Karpas-422 (cell line): Measurements from ENCODE around the gene ADGRB2. TPM values are rescaled to one million over a fixed set of nuclear protein-coding genes. Genes with fewer than 3 reads are reported as not detected.

ENCODE experiments used
- DNase-seq: peaks from one replicate; pipeline ENCODE4 v3.0.0-alpha.2; 2015
- H2AFZ ChIP-seq: fragments of 200-600 bp; sonication (generic); 2 replicates; pipeline ENCODE4 v1.6.1; 2014; ENCODE audit warnings: antibody characterized with exemption, low read length, mixed read lengths
- H3K27ac ChIP-seq: fragments of 200-600 bp; sonication (generic); 2 replicates; pipeline ENCODE4 v1.5.1; 2014; ENCODE audit warnings: mild to moderate bottlenecking, low read length, moderate library complexity
- H3K27me3 ChIP-seq: fragments of 200-600 bp; sonication (generic); 2 replicates; pipeline ENCODE4 v1.6.1; 2014; ENCODE audit warnings: low read length, mixed read lengths
- H3K36me3 ChIP-seq: fragments of 200-600 bp; sonication (generic); 2 replicates; pipeline ENCODE4 v1.6.1; 2014; ENCODE audit warnings: low read length, mixed read lengths; ENCODE audit not compliant: insufficient read depth
- H3K4me1 ChIP-seq: fragments of 200-600 bp; sonication (generic); 2 replicates; pipeline ENCODE4 v1.6.1; 2014; ENCODE audit warnings: mild to moderate bottlenecking, low read length, mixed read lengths
- H3K4me2 ChIP-seq: fragments of 200-600 bp; sonication (generic); 2 replicates; pipeline ENCODE4 v1.6.1; 2014; ENCODE audit warnings: low read length, low read depth, mild to moderate bottlenecking; ENCODE audit not compliant: poor library complexity, severe bottlenecking
- H3K4me3 ChIP-seq: fragments of 200-600 bp; sonication (generic); 2 replicates; pipeline ENCODE4 v1.5.1; 2014; ENCODE audit warnings: mild to moderate bottlenecking, antibody characterized with exemption, low read length, mixed read lengths
- H3K79me2 ChIP-seq: fragments of 200-600 bp; sonication (generic); 2 replicates; pipeline ENCODE4 v1.6.1; 2014; ENCODE audit warnings: mild to moderate bottlenecking, low read length, mixed read lengths
- H3K9ac ChIP-seq: fragments of 200-600 bp; sonication (generic); 2 replicates; pipeline ENCODE4 v1.6.0; 2014; ENCODE audit warnings: low read length
- H3K9me2 ChIP-seq: fragments of 200-600 bp; sonication (generic), shearing (Covaris generic); replicated peaks from 2 replicates; pipeline ENCODE4 v1.6.0; 2014; ENCODE audit warnings: mild to moderate bottlenecking, low read length, moderate library complexity; ENCODE audit not compliant: insufficient read depth
- H3K9me3 ChIP-seq: fragments of 300-700, 200-600 bp; sonication (generic); 2 replicates; pipeline ENCODE4 v1.6.1; 2014; ENCODE audit warnings: low read length, mixed read lengths
- H4K20me1 ChIP-seq: fragments of 200-600 bp; sonication (generic); 2 replicates; pipeline ENCODE4 v1.6.1; 2014; ENCODE audit warnings: mild to moderate bottlenecking, antibody characterized with exemption, low read length, low read depth; ENCODE audit not compliant: insufficient read depth
- total RNA-seq: library from RNA; depleted of rRNA; stranded (reverse); fragments of >200 nt; shearing (Covaris generic); gene quantifications from 2 replicates; pipeline ENCODE4 v1.2.3, GENCODE V29; 2014; ENCODE audit warnings: low replicate concordance

ADGRB2 gene
- total RNA-seq, 1 experiment from 2014 or later: 9.2 TPM

- Histone ChIP-seq H3K79me2 (no peaks in the 10 kb centered on the region), H3K9ac (no peak overlapping the region), H2AFZ (no peak overlapping the region), H3K36me3 (no peaks in the 10 kb centered on the region), H3K4me2 (no peak overlapping the region), H3K27me3 (no peaks in the 10 kb centered on the region), H3K27ac (no peak overlapping the region), H3K9me3 (no peaks in the 10 kb centered on the region), H3K9me2 (no peaks in the 10 kb centered on the region), H3K4me1 (peaks cover 20% of the 10 kb centered on the region), H3K4me3 (no peak overlapping the region), H4K20me1 (peaks cover 4% of the 10 kb centered on the region; the same call in 1 of the 2 replicates)
- DNase-seq: no peak
Observed at GRCh38 chr1:31736675-31737074, 27.5 kb downstream of the ADGRB2 start.

GRCh38 chr1:31735571-31735970 lies 28.6 kb downstream of the ADGRB2 start:
- Histone ChIP-seq H3K4me3 (no peak overlapping the region), H3K27me3 (no peaks in the 10 kb centered on the region), H3K36me3 (no peaks in the 10 kb centered on the region; the same call in 1 of the 2 replicates), H3K9me2 (no peaks in the 10 kb centered on the region), H3K4me1 (peaks cover 16% of the 10 kb centered on the region), H2AFZ (no peak overlapping the region), H3K9me3 (no peaks in the 10 kb centered on the region), H3K27ac (no peak overlapping the region), H3K79me2 (no peaks in the 10 kb centered on the region), H4K20me1 (peaks cover 4% of the 10 kb centered on the region; the same call in 1 of the 2 replicates), H3K9ac (no peak overlapping the region), H3K4me2 (no peak overlapping the region)
- no peak for DNase-seq

- Histone ChIP-seq H3K9ac (no peak overlapping the region), H4K20me1 (peaks cover 4% of the 10 kb centered on the region; the same call in 1 of the 2 replicates), H3K9me2 (no peaks in the 10 kb centered on the region), H3K4me2 (no peak overlapping the region), H3K27ac (no peak overlapping the region), H3K4me1 (peaks cover 7% of the 10 kb centered on the region), H3K4me3 (no peak overlapping the region), H3K9me3 (no peaks in the 10 kb centered on the region), H3K27me3 (no peaks in the 10 kb centered on the region), H3K79me2 (no peaks in the 10 kb centered on the region), H2AFZ (no peak overlapping the region), H3K36me3 (no peaks in the 10 kb centered on the region; the same call in 1 of the 2 replicates)
- no peak for DNase-seq
Observed at GRCh38 chr1:31734582-31735107, 29.5 kb downstream of the ADGRB2 start.

GRCh38 chr1:31733389-31734219 lies 30.5 kb downstream of the ADGRB2 start:
- Histone ChIP-seq H3K4me1 (no peaks in the 10 kb centered on the region), H3K9me2 (no peaks in the 10 kb centered on the region)

GRCh38 chr1:31732751-31733289 lies 31.3 kb downstream of the ADGRB2 start:
- Histone ChIP-seq H3K4me1 (no peaks in the 10 kb centered on the region), H3K9me2 (no peaks in the 10 kb centered on the region)

More at GRCh38 chr1:31733389-31734219, 30.5 kb downstream of the ADGRB2 start:
- no peak overlapping the region for H3K4me3 ChIP-seq
- no peaks in the 10 kb centered on the region for H3K27me3 ChIP-seq
- H2AFZ ChIP-seq: no peak overlapping the region
- H3K9ac ChIP-seq: no peak overlapping the region
- H3K79me2 ChIP-seq: no peaks in the 10 kb centered on the region
- 0 out of 2 replicates have a peak, but pooled peaks cover 4% of the 10 kb centered on the region for H4K20me1 ChIP-seq
- no peak overlapping the region for H3K4me2 ChIP-seq
- H3K36me3 ChIP-seq: no peaks in the 10 kb centered on the region; the same call in 1 of the 2 replicates
- no peak for DNase-seq
- no peak overlapping the region for H3K27ac ChIP-seq
- H3K9me3 ChIP-seq: no peaks in the 10 kb centered on the region

GRCh38 chr1:31732343-31732742 lies 31.8 kb downstream of the ADGRB2 start:
- Histone ChIP-seq H3K79me2 (no peaks in the 10 kb centered on the region), H3K27ac (no peak overlapping the region), H3K4me2 (no peak overlapping the region), H3K36me3 (no peaks in the 10 kb centered on the region; the same call in 1 of the 2 replicates), H3K4me1 (no peaks in the 10 kb centered on the region), H3K4me3 (no peak overlapping the region), H3K9me3 (no peaks in the 10 kb centered on the region), H4K20me1 (0 out of 2 replicates have a peak, but pooled peaks cover 4% of the 10 kb centered on the region), H2AFZ (no peak overlapping the region), H3K27me3 (no peaks in the 10 kb centered on the region), H3K9ac (no peak overlapping the region), H3K9me2 (no peaks in the 10 kb centered on the region)
- DNase-seq: no peak

More at GRCh38 chr1:31732751-31733289, 31.3 kb downstream of the ADGRB2 start:
- no peak overlapping the region for H3K4me2 ChIP-seq
- H3K27ac ChIP-seq: no peak overlapping the region
- no peaks in the 10 kb centered on the region for H3K9me3 ChIP-seq
- H3K79me2 ChIP-seq: no peaks in the 10 kb centered on the region
- no peak overlapping the region for H2AFZ ChIP-seq
- no peak overlapping the region for H3K9ac ChIP-seq
- no peak overlapping the region for H3K4me3 ChIP-seq
- H4K20me1 ChIP-seq: 0 out of 2 replicates have a peak, but pooled peaks cover 4% of the 10 kb centered on the region
- H3K27me3 ChIP-seq: no peaks in the 10 kb centered on the region
- H3K36me3 ChIP-seq: no peaks in the 10 kb centered on the region; the same call in 1 of the 2 replicates
- DNase-seq: no peak

- peaks cover 11% of the 10 kb centered on the region for H3K4me1 ChIP-seq
- no peak overlapping the region for H2AFZ ChIP-seq
- no peak overlapping the region for H3K9ac ChIP-seq
- no peaks in the 10 kb centered on the region; the same call in 1 of the 2 replicates for H3K36me3 ChIP-seq
- H4K20me1 ChIP-seq: peaks cover 4% of the 10 kb centered on the region; the same call in 1 of the 2 replicates
- no peaks in the 10 kb centered on the region for H3K79me2 ChIP-seq
- H3K9me2 ChIP-seq: no peaks in the 10 kb centered on the region
- H3K9me3 ChIP-seq: no peaks in the 10 kb centered on the region
- no peak for DNase-seq
- no peaks in the 10 kb centered on the region for H3K27me3 ChIP-seq
- no peak overlapping the region for H3K27ac ChIP-seq
- H3K4me3 ChIP-seq: no peak overlapping the region
- no peak overlapping the region for H3K4me2 ChIP-seq
Observed at GRCh38 chr1:31731049-31731565, 33.0 kb downstream of the ADGRB2 start.
